Thyroid gland (tissue), 4 donors: ENCODE measurements around the gene TTBK2.

ENCODE experiments used
- POLR2A ChIP-seq, 2 donors: fragments of 450-650 bp; IDR thresholded peaks; one replicate each; pipeline ENCODE4 v1.6.1; 2017; ENCODE audit warnings: antibody characterized with exemption in 2 of 2, mild to moderate bottlenecking in 2 of 2, moderate library complexity in 1 of 2
- TF ChIP-seq, protein P1 (sequence below), 6 experiments: fragments of 200-600 bp in 3 of 6; fragments of 450-650 bp in 3 of 6; sonication (generic) in 3 of 6; IDR thresholded peaks; one replicate each; pipeline ENCODE4 v1.5.1; 2016 to 2019; ENCODE audit warnings: antibody characterized with exemption in 6 of 6, mild to moderate bottlenecking in 2 of 6, inconsistent platforms in 1 of 6, moderate library complexity in 1 of 6

- TF ChIP-seq, protein P1, sequence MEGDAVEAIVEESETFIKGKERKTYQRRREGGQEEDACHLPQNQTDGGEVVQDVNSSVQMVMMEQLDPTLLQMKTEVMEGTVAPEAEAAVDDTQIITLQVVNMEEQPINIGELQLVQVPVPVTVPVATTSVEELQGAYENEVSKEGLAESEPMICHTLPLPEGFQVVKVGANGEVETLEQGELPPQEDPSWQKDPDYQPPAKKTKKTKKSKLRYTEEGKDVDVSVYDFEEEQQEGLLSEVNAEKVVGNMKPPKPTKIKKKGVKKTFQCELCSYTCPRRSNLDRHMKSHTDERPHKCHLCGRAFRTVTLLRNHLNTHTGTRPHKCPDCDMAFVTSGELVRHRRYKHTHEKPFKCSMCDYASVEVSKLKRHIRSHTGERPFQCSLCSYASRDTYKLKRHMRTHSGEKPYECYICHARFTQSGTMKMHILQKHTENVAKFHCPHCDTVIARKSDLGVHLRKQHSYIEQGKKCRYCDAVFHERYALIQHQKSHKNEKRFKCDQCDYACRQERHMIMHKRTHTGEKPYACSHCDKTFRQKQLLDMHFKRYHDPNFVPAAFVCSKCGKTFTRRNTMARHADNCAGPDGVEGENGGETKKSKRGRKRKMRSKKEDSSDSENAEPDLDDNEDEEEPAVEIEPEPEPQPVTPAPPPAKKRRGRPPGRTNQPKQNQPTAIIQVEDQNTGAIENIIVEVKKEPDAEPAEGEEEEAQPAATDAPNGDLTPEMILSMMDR (IDR thresholded peaks at IDR 0.05): no peak
- no peak for TF ChIP-seq POLR2A (IDR thresholded peaks at IDR 0.05)
These were observed 1.3 kb downstream of the TTBK2 start for GRCh38 chr15:42919308-42919707.
